Activated CD4-positive, alpha-beta T cell treated with anti-CD3 and anti-CD28 coated beads, Interleukin-2, amount 10 ng/mL, durations not matched to agents 24 days and 14 days (primary cell): ENCODE results near the gene KCTD19. TPM values are rescaled to one million over a fixed set of nuclear protein-coding genes. Genes with fewer than 3 reads are reported as not detected.

ENCODE experiments used
- DNase-seq: peaks from one replicate; pipeline ENCODE4 v3.0.0; 2022
- H3K27ac Mint-ChIP-seq: one replicate; pipeline ENCODE4 v1.8.0; 2022; ENCODE audit warnings: mild to moderate bottlenecking, mixed read lengths
- H3K27me3 Mint-ChIP-seq: one replicate; pipeline ENCODE4 v1.8.0; 2022; ENCODE audit warnings: mixed read lengths
- H3K36me3 Mint-ChIP-seq: one replicate; pipeline ENCODE4 v1.8.0; 2022; ENCODE audit warnings: low read depth, mild to moderate bottlenecking, mixed read lengths
- H3K4me1 Mint-ChIP-seq: one replicate; pipeline ENCODE4 v1.8.0; 2021; ENCODE audit warnings: mixed read lengths
- H3K4me3 Mint-ChIP-seq: one replicate; pipeline ENCODE4 v1.8.0; 2022; ENCODE audit warnings: mild to moderate bottlenecking, moderate library complexity, mixed read lengths
- H3K9me3 Mint-ChIP-seq: one replicate; pipeline ENCODE4 v1.8.0; 2021; ENCODE audit warnings: mixed read lengths
- intact Hi-C: fragments of 100-400 bp; cut with micrococcal nuclease; formaldehyde crosslinking; loops from one replicate; pipeline ENCODE4 v1.15.1; 2023
- total RNA-seq: library from RNA; stranded (reverse); gene quantifications from 2 replicates; pipeline ENCODE4 v1.2.3, GENCODE V29; 2022

Gene KCTD19
- total RNA-seq, 1 donor from 2014 or later: 1.0 TPM

- no peak for DNase-seq
- no peaks in the 10 kb centered on the region for H3K27me3 Mint-ChIP-seq
- intact Hi-C loops: loop anchor here (5.0 kb wide), 2 partner anchors 72 to 122 kb away; no protein-coding TSS in a partner anchor
- no peak overlapping the region for H3K4me3 Mint-ChIP-seq
- H3K4me1 Mint-ChIP-seq: peaks cover 17% of the 10 kb centered on the region
- H3K27ac Mint-ChIP-seq: no peak overlapping the region
- no peaks in the 10 kb centered on the region for H3K9me3 Mint-ChIP-seq
- H3K36me3 Mint-ChIP-seq: peaks cover 21% of the 10 kb centered on the region
These were observed 51.2 kb downstream of the KCTD19 start for GRCh38 chr16:67275321-67275720.

DNA sequence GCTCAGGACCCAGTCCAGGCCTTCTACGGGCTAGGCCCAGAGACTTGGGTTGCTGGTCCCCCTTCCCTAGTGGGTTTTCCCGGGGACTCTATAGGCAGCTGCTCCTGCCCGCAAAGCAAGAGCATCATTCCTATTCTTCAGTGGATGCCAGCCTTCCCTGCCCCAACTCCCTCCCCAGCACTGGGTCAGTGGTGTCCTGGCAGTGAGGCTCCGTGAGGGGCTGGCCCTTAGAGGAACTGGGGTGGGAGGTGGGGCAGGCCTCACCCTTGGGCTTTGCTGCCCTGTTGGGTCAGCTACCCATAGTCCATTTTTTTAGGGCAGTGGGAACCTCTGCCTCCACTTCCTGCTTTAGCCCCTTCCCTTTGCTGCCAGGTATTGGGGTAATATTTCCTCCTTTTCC lies 55.1 kb downstream of the KCTD19 start:
- Mint-ChIP-seq H3K4me1 (peaks cover 4% of the 10 kb centered on the region), H3K27me3 (no peaks in the 10 kb centered on the region), H3K9me3 (no peaks in the 10 kb centered on the region), H3K27ac (no peak overlapping the region), H3K4me3 (no peak overlapping the region), H3K36me3 (peaks cover 9% of the 10 kb centered on the region)
- intact Hi-C loops: no loop called here
- no peak for DNase-seq

GRCh38 chr16:67270931-67271338 lies 55.6 kb downstream of the KCTD19 start:
- no peak overlapping the region for H3K4me3 Mint-ChIP-seq
- no peaks in the 10 kb centered on the region for H3K9me3 Mint-ChIP-seq
- H3K27me3 Mint-ChIP-seq: no peaks in the 10 kb centered on the region
- no peak overlapping the region for H3K27ac Mint-ChIP-seq
- peaks cover 7% of the 10 kb centered on the region for H3K36me3 Mint-ChIP-seq
- DNase-seq: no peak
- intact Hi-C loops: no loop called here
- peaks cover 3% of the 10 kb centered on the region for H3K4me1 Mint-ChIP-seq

GRCh38 chr16:67269766-67270165 lies 56.8 kb downstream of the KCTD19 start:
- H3K36me3 Mint-ChIP-seq: peaks cover 2% of the 10 kb centered on the region
- no peaks in the 10 kb centered on the region for H3K9me3 Mint-ChIP-seq
- H3K27ac Mint-ChIP-seq: no peak overlapping the region
- no peaks in the 10 kb centered on the region for H3K4me1 Mint-ChIP-seq
- intact Hi-C loops: no loop called here
- H3K27me3 Mint-ChIP-seq: no peaks in the 10 kb centered on the region
- no peak for DNase-seq
- no peak overlapping the region for H3K4me3 Mint-ChIP-seq

DNA sequence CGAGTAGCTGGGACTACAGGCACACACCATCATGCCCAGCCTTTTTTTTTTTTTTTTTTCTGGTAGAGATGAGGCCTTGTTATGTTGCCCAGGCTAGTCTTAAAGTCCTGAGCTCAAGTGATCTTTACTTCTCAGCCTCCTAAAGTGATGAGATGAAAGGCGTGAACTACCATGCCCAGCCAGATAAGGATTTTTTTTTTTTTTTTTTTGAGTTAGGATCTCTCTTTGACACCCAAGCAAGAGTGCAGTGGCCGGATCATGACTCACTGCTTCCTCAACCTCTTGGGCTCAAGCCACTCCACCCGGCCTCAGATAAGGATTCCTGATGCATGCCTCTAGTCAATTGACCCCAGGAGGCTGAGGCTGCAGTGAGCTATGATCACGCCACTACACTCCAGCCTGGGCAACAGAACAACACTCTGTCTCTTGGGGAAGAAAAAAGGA lies 58.4 kb downstream of the KCTD19 start:
- no peaks in the 10 kb centered on the region for H3K9me3 Mint-ChIP-seq
- DNase-seq: no peak
- H3K4me1 Mint-ChIP-seq: no peaks in the 10 kb centered on the region
- H3K36me3 Mint-ChIP-seq: peaks cover 2% of the 10 kb centered on the region
- no peaks in the 10 kb centered on the region for H3K27me3 Mint-ChIP-seq
- intact Hi-C loops: no loop called here
- no peak overlapping the region for H3K27ac Mint-ChIP-seq
- no peak overlapping the region for H3K4me3 Mint-ChIP-seq

- H3K27ac Mint-ChIP-seq: no peak overlapping the region
- no peak for DNase-seq
- H3K27me3 Mint-ChIP-seq: no peaks in the 10 kb centered on the region
- no peaks in the 10 kb centered on the region for H3K36me3 Mint-ChIP-seq
- H3K9me3 Mint-ChIP-seq: no peaks in the 10 kb centered on the region
- intact Hi-C loops: no loop called here
- no peak overlapping the region for H3K4me3 Mint-ChIP-seq
- no peaks in the 10 kb centered on the region for H3K4me1 Mint-ChIP-seq
These were observed 60.7 kb downstream of the KCTD19 start for GRCh38 chr16:67265834-67266233.

DNA sequence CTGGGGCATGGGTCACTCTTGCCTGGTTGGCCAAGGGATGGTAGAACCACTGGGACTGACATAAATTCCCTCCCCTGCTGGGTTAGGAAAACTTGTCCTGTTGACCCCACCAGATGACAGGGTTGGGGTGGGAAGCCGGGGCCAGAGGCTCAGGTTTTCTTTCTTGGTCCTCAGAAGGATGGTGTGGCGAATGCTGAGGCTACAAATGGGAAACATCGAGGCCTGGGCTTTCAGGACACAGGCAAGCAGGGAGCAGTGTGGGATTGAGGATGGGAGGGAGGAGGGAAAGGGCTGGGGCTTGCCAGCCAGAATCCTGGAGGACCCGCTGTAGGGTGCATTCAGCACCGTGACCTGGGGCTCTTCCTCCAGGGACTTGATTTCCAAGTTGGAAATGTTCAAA lies 61.7 kb downstream of the KCTD19 start:
- no peak for DNase-seq
- Mint-ChIP-seq H3K27ac (no peak overlapping the region), H3K36me3 (no peaks in the 10 kb centered on the region), H3K4me3 (no peak overlapping the region), H3K9me3 (no peaks in the 10 kb centered on the region), H3K27me3 (no peaks in the 10 kb centered on the region), H3K4me1 (peaks cover 3% of the 10 kb centered on the region)
- intact Hi-C loops: loop anchor here (5.0 kb wide), 1 partner anchor 152 kb away; the partner anchor contains the start of gene ZDHHC1

- no peak for DNase-seq
- intact Hi-C loops: loop anchor here (5.0 kb wide), 1 partner anchor 153 kb away; the partner anchor contains the start of gene ZDHHC1
- Mint-ChIP-seq H3K4me3 (no peak overlapping the region), H3K27ac (no peak overlapping the region), H3K4me1 (peaks cover 3% of the 10 kb centered on the region), H3K9me3 (no peaks in the 10 kb centered on the region), H3K36me3 (no peaks in the 10 kb centered on the region), H3K27me3 (no peaks in the 10 kb centered on the region)
These were observed 62.3 kb downstream of the KCTD19 start for GRCh38 chr16:67264277-67264676.

- DNase-seq: no peak
- Mint-ChIP-seq H3K4me3 (no peak overlapping the region), H3K27ac (no peak overlapping the region), H3K36me3 (no peaks in the 10 kb centered on the region), H3K27me3 (no peaks in the 10 kb centered on the region), H3K9me3 (no peaks in the 10 kb centered on the region), H3K4me1 (peaks cover 3% of the 10 kb centered on the region)
- intact Hi-C loops: loop anchor here (5.0 kb wide), 1 partner anchor 154 kb away; the partner anchor contains the start of gene ZDHHC1
These were observed 63.3 kb downstream of the KCTD19 start for GRCh38 chr16:67263201-67263600.

GRCh38 chr16:67260426-67261063 lies 66.0 kb downstream of the KCTD19 start:
- peak; percentile 79 for DNase-seq
- intact Hi-C loops: loop anchor here (1.0 to 5.0 kb wide), 3 partner anchors 79 to 157 kb away; partner anchors contain the start of gene ZDHHC1
- H3K9me3 Mint-ChIP-seq: no peaks in the 10 kb centered on the region
- peaks cover 3% of the 10 kb centered on the region for H3K4me1 Mint-ChIP-seq
- H3K4me3 Mint-ChIP-seq: no peak overlapping the region
- H3K27ac Mint-ChIP-seq: no peak overlapping the region
- no peaks in the 10 kb centered on the region for H3K27me3 Mint-ChIP-seq
- H3K36me3 Mint-ChIP-seq: no peaks in the 10 kb centered on the region

DNA sequence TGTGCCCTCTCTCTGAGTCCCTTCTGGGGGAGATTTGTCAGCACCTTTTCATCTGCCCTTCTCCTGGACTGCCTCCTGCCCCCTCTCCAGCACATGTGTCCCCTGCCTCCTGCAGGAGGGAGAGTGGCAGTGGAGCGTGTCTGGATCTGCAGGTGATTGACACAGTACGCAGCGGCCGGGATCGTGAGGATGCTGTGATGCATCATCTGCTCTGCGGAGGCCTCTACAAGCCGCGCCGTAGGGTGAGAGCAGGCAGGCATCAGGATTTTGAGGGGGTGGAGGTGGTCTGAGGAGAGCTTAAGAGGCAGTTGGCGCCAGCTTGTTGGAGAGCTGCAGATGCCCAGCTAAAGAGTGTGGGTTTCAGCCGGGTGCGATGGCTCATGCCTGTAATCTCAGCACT lies 66.8 kb downstream of the KCTD19 start:
- H3K36me3 Mint-ChIP-seq: no peaks in the 10 kb centered on the region
- no peak overlapping the region for H3K4me3 Mint-ChIP-seq
- DNase-seq: no peak
- no peak overlapping the region for H3K27ac Mint-ChIP-seq
- peaks cover 3% of the 10 kb centered on the region for H3K4me1 Mint-ChIP-seq
- no peaks in the 10 kb centered on the region for H3K9me3 Mint-ChIP-seq
- intact Hi-C loops: loop anchor here (1.0 to 5.0 kb wide), 3 partner anchors 80 to 158 kb away; partner anchors contain the start of gene ZDHHC1
- no peaks in the 10 kb centered on the region for H3K27me3 Mint-ChIP-seq

DNA sequence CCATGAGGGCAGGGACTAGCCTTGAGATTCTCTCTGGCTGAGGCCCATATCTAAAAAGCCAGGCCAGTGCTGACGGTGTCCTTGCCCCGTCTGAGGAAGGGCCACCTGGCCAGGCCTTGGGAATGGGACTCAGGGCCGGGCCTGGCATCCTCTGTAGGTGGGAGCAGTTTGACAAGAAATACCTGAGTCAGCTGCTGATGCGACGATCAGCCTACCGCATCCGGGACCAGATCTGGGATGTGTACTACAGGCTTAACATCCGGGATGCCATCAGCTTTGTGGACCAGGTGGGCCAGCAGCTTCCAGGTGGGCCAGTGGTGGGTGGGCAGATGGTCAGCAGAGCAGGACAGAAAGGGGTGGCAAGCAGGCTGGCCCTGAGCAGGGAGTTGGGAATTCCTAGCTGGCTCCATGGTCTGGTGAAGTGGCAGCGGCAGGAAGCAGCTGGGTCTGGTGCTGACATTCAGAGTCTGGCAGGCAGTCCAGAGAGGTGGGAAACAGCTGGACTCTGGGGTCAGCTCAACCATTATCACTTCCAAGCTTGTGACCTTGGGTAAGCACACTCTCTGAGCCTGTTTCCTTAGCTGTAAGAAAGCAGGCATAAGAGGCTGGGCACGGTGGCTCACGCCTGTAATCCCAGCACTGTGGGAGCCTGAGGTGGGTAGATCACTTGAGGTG lies 68.2 kb downstream of the KCTD19 start:
- Mint-ChIP-seq H3K36me3 (no peaks in the 10 kb centered on the region), H3K4me1 (peaks cover 3% of the 10 kb centered on the region), H3K4me3 (no peak overlapping the region), H3K27ac (no peak overlapping the region), H3K27me3 (no peaks in the 10 kb centered on the region), H3K9me3 (no peaks in the 10 kb centered on the region)
- intact Hi-C loops: no loop called here
- no peak for DNase-seq

DNA sequence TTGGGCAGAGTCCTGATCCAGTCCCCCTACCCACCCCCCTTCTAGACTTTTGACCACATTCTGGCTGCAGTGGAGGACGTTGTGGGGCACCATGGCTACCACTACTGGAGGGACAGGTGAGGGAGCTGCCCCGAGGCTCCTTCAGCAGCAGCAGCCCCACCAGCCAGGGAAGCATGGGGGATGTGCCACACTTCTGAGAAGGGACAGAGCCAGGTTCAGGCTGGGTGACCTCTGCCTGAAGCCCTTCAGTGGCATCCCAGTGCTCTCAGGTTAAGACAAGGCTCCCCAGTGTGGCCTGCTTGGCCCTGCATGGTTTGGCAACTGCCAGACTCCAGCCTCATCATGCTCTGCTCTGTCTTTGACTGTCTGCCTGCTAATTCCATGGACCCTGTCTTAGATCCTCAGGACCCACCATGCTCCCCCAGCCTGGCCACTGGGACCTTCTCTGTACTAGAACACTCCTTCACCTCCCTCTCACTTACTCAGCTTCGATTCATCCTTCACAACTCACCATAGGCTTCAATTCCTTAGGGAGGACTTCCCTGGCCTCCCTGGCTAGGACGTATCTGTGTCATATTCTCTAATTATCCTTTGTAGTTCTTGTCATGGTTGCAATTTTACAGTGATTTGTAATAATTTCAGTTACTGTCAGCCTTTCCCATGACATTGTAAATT lies 68.9 kb downstream of the KCTD19 start:
- no peak overlapping the region for H3K4me3 Mint-ChIP-seq
- no peaks in the 10 kb centered on the region for H3K9me3 Mint-ChIP-seq
- intact Hi-C loops: no loop called here
- no peaks in the 10 kb centered on the region for H3K36me3 Mint-ChIP-seq
- no peak for DNase-seq
- peaks cover 3% of the 10 kb centered on the region for H3K4me1 Mint-ChIP-seq
- no peak overlapping the region for H3K27ac Mint-ChIP-seq
- H3K27me3 Mint-ChIP-seq: no peaks in the 10 kb centered on the region

DNA sequence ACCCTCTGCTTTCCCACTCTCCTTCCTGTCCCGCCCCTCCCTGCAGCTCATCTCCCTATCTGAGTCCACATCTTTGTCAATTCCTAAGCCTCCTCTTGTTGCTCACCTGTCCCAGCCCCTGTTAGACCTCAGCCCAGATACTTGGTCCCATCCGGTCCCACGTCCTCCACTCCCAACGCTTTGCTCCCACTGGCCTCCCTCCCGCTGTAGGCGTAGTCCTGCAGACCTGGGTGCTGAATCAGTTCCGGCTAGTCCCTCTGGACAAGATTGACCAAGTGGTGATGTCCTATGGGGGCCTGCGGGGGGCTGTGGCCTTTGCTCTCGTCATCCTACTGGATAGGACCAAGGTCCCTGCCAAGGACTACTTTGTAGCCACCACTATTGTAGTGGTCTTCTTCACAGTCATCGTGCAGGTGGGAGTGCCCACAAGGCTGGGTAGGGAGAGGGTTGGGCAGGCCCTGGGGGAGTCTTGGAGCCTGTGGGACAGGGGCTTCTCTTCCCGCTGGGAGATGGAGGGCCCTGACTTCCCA lies 69.8 kb downstream of the KCTD19 start:
- Mint-ChIP-seq H3K27me3 (no peaks in the 10 kb centered on the region), H3K9me3 (no peaks in the 10 kb centered on the region), H3K27ac (no peak overlapping the region), H3K4me3 (no peak overlapping the region), H3K36me3 (no peaks in the 10 kb centered on the region), H3K4me1 (peaks cover 3% of the 10 kb centered on the region)
- DNase-seq: no peak
- intact Hi-C loops: no loop called here
